Loucy (cell line): ENCODE results near the gene BFSP1.

Experiments used
- H2AFZ ChIP-seq: fragments of 200-600 bp; sonication (generic); 2 replicates; pipeline ENCODE4 v1.6.0; 2016; ENCODE audit warnings: antibody characterized with exemption, mild to moderate bottlenecking, low read length, moderate library complexity
- H3F3A ChIP-seq: fragments of 200-600 bp; 2 replicates; pipeline ENCODE4 v1.6.0; 2016; ENCODE audit warnings: antibody characterized with exemption, low read depth, mild to moderate bottlenecking
- H3K27me3 ChIP-seq: fragments of 200-600 bp; sonication (generic); 2 replicates; pipeline ENCODE4 v1.6.1; 2014; ENCODE audit warnings: low read length, mild to moderate bottlenecking; ENCODE audit not compliant: insufficient read depth, poor library complexity, severe bottlenecking
- H3K36me3 ChIP-seq: fragments of 200-600 bp; sonication (generic); 2 replicates; pipeline ENCODE4 v1.6.1; 2016; ENCODE audit warnings: low read length; ENCODE audit not compliant: insufficient read depth
- H3K4me1 ChIP-seq: fragments of 200-600 bp; sonication (generic); 2 replicates; pipeline ENCODE4 v1.5.1; 2014; ENCODE audit warnings: low read length, mild to moderate bottlenecking; ENCODE audit not compliant: insufficient read depth, poor library complexity, severe bottlenecking
- H3K4me2 ChIP-seq: fragments of 200-600 bp; sonication (generic); 2 replicates; pipeline ENCODE4 v1.6.0; 2014; ENCODE audit warnings: antibody characterized with exemption, low read length, low read depth, mild to moderate bottlenecking; ENCODE audit not compliant: poor library complexity, severe bottlenecking
- H3K4me3 ChIP-seq: fragments of 200-600 bp; sonication (generic); 2 replicates; pipeline ENCODE4 v1.5.1; 2014; ENCODE audit warnings: low read length, mild to moderate bottlenecking, mixed read lengths; ENCODE audit not compliant: poor library complexity, severe bottlenecking
- H3K79me2 ChIP-seq: fragments of 200-600 bp; sonication (generic); 2 replicates; pipeline ENCODE4 v1.6.1; 2014; ENCODE audit warnings: low read length; ENCODE audit not compliant: insufficient read depth
- H3K9ac ChIP-seq: fragments of 200-600 bp; sonication (generic); 2 replicates; pipeline ENCODE4 v1.6.0; 2014; ENCODE audit warnings: mild to moderate bottlenecking, low read depth, low read length, moderate library complexity; ENCODE audit not compliant: poor library complexity, severe bottlenecking
- H3K9me2 ChIP-seq: fragments of 200-600 bp; sonication (generic); replicated peaks from 2 replicates; pipeline ENCODE4 v1.6.1; 2016; ENCODE audit warnings: low read depth, low read length, mixed read lengths
- H3K9me3 ChIP-seq: fragments of 200-600 bp; sonication (generic); 2 replicates; pipeline ENCODE4 v1.6.1; 2014; ENCODE audit warnings: mild to moderate bottlenecking, antibody characterized with exemption, low read length, low read depth; ENCODE audit not compliant: insufficient read depth
- H4K20me1 ChIP-seq: fragments of 200-600 bp; sonication (generic); 2 replicates; pipeline ENCODE4 v1.6.0; 2014; ENCODE audit warnings: antibody characterized with exemption, low read length, mild to moderate bottlenecking; ENCODE audit not compliant: insufficient read depth, poor library complexity, severe bottlenecking
- EZH2phosphoT487 ChIP-seq: fragments of 200-600 bp; IDR thresholded peaks from 2 replicates; pipeline ENCODE4 v1.6.1; 2018; ENCODE audit warnings: antibody characterized with exemption, mild to moderate bottlenecking, moderate library complexity, borderline replicate concordance
- TF ChIP-seq, protein P1 (sequence below): fragments of 200-600 bp; sonication (generic); conservative IDR thresholded peaks from 2 replicates; pipeline ENCODE4 v1.5.1; 2014; ENCODE audit warnings: mild to moderate bottlenecking, antibody characterized with exemption, low read length

The BFSP1 gene

DNA sequence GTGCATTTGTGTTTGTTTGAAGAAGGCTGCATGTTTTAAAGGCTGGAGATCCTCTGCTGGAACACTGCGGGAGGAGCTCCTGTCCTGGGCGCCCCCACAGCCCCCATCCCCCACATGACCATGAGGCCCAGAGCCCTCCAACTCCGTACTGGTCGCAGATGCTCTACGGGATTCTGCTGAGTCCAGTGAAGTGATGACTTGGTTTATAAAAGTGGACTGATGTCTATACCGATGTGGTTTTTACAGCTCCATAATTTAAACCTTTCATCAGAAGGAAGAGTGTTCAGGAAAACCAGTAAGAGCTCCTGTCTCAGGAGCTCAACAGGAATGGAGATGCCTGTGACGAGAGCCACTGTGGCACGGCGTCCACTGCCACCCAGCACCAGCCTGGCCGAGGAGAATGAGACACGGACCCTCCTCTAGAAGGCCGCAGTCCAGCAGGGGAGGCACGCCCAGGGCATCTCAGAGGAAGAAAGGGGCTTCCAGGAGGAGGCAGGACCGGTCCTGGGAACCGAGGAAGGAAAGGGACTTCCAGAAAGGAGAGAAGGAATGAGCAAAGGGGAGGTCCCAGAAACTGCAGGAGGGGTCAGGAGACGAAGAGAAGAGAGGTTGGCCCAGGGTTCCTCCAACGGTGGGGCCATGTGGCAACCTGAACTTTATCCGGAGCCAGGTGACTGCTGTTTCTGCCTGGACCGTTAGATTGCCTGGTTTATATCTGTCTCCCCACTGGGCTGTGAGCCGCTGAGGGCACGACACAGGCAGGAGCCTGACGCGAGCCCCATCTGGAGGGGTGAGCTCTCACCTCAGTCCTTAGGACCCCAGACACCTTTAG is 26.9 kb downstream of the BFSP1 start:
- H2AFZ ChIP-seq = peak overlapping the region; percentile 92

DNA sequence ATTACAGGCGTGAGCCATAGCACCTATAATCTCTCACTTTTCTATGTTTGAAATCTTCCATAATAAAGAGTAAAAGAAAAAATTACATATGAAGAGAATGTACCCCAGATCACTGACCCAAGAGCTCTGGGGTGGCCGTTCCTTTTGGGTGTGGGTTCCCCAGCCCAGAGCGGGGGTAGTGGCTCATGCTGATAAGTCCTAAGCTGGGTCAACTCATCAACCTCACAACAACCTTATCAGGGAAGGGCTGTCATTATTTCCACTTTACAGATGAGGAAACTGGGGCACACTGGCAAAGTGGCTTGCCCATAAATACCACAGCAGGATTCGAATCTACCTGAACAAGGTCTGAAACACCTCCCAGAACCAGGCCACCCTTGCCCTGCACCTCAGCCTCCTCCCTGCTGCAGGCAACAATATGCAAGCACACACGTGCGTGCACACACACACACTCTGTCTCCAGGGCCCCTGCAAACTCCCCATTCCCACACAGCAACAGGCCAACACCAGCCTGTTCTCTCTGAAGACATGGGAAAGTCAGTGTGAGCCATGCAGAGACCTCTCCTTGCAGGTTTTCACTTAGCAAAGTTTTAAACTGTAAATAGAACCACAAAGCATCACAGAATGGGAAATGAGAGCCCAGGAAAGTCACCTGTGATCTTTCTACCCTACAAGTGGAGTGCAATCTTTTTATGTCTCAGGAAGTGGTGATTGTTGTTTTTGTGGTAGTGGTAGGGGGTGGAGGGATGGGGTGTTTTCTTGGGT is 27.7 kb downstream of the BFSP1 start:
- H3K9ac ChIP-seq = no peak overlapping the region

More for the DNA sequence above, 26.9 kb downstream of the BFSP1 start:
- H3K9me3 ChIP-seq = no peaks in the 10 kb centered on the region
- H4K20me1 ChIP-seq = no peaks in the 10 kb centered on the region
- H3K4me1 ChIP-seq = peaks cover 36% of the 10 kb centered on the region
- TF ChIP-seq, protein P1, sequence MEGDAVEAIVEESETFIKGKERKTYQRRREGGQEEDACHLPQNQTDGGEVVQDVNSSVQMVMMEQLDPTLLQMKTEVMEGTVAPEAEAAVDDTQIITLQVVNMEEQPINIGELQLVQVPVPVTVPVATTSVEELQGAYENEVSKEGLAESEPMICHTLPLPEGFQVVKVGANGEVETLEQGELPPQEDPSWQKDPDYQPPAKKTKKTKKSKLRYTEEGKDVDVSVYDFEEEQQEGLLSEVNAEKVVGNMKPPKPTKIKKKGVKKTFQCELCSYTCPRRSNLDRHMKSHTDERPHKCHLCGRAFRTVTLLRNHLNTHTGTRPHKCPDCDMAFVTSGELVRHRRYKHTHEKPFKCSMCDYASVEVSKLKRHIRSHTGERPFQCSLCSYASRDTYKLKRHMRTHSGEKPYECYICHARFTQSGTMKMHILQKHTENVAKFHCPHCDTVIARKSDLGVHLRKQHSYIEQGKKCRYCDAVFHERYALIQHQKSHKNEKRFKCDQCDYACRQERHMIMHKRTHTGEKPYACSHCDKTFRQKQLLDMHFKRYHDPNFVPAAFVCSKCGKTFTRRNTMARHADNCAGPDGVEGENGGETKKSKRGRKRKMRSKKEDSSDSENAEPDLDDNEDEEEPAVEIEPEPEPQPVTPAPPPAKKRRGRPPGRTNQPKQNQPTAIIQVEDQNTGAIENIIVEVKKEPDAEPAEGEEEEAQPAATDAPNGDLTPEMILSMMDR = no peak
- TF ChIP-seq EZH2phosphoT487 = no peak
- H3F3A ChIP-seq = no peaks in the 10 kb centered on the region
- peak overlapping the region; percentile 72 for H3K4me3 ChIP-seq
- H3K36me3 ChIP-seq = no peaks in the 10 kb centered on the region
- no peaks in the 10 kb centered on the region for H3K9me2 ChIP-seq
- peak overlapping the region; percentile 82 for H3K4me2 ChIP-seq
- peak overlapping the region; percentile 66 for H3K9ac ChIP-seq
- H3K27me3 ChIP-seq = no peaks in the 10 kb centered on the region
- H3K79me2 ChIP-seq = no peaks in the 10 kb centered on the region

DNA sequence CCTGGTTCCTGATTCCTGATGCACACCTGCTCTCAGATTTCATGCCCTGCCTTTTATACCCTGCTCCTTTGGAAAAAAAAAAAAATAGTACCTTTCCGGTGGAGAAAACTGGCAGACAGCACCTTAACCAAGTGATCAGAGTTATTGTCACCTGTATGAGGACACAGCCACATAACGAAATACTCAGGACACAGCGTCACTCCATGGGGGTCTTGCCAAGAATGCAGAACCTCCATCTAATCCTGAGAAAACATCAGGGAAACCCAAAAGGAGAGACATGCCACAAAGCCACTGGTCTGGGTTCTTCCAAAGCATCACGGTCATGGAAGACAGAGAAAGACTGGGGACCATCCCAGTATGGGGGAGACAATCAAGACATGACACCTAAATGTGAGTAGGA is 29.1 kb downstream of the BFSP1 start:
- H4K20me1 ChIP-seq = no peaks in the 10 kb centered on the region
- no peaks in the 10 kb centered on the region for H3K79me2 ChIP-seq
- no peaks in the 10 kb centered on the region for H3F3A ChIP-seq
- peaks cover 26% of the 10 kb centered on the region for H3K4me1 ChIP-seq
- no peak overlapping the region for H3K4me3 ChIP-seq
- H3K9me3 ChIP-seq = no peaks in the 10 kb centered on the region
- H3K9ac ChIP-seq = no peak overlapping the region
- TF ChIP-seq EZH2phosphoT487 = no peak
- no peaks in the 10 kb centered on the region for H3K9me2 ChIP-seq
- H2AFZ ChIP-seq = no peak overlapping the region
- H3K36me3 ChIP-seq = no peaks in the 10 kb centered on the region
- no peaks in the 10 kb centered on the region for H3K27me3 ChIP-seq
- H3K4me2 ChIP-seq = no peak overlapping the region

More for the DNA sequence above, 27.7 kb downstream of the BFSP1 start:
- no peak overlapping the region for H3K4me2 ChIP-seq
- H3K9me2 ChIP-seq = no peaks in the 10 kb centered on the region
- H3K79me2 ChIP-seq = no peaks in the 10 kb centered on the region
- H3K4me3 ChIP-seq = no peak overlapping the region
- no peaks in the 10 kb centered on the region for H3F3A ChIP-seq
- H4K20me1 ChIP-seq = no peaks in the 10 kb centered on the region
- H2AFZ ChIP-seq = no peak overlapping the region
- no peaks in the 10 kb centered on the region for H3K36me3 ChIP-seq
- no peaks in the 10 kb centered on the region for H3K27me3 ChIP-seq
- TF ChIP-seq, protein P1 = no peak
- no peak for TF ChIP-seq EZH2phosphoT487
- H3K4me1 ChIP-seq = peaks cover 36% of the 10 kb centered on the region
- no peaks in the 10 kb centered on the region for H3K9me3 ChIP-seq
